Stimulated activated CD4-positive, alpha-beta T cell treated with anti-CD3 and anti-CD28 coated beads, Interleukin-4, amount 100 ng/mL, for 24 hours (primary cell): ENCODE data around the gene GSX2.

Source experiments
- DNase-seq: peaks from one replicate; pipeline ENCODE4 v3.0.0-alpha.2; 2020

The GSX2 gene

GRCh38 chr4:54082168-54082567 lies 17.8 kb upstream of the GSX2 start:
- no peak for DNase-seq

- no peak for DNase-seq
Observed at GRCh38 chr4:54085284-54085683, 14.7 kb upstream of the GSX2 start.

GRCh38 chr4:54089875-54090274 lies 10.1 kb upstream of the GSX2 start:
- no peak for DNase-seq

GRCh38 chr4:54090404-54090803 lies 9.6 kb upstream of the GSX2 start:
- no peak for DNase-seq

- DNase-seq, result no peak
Observed at GRCh38 chr4:54090804-54091623, 8.9 kb upstream of the GSX2 start.

- peak; percentile 80 for DNase-seq
Observed at GRCh38 chr4:54091637-54092404, 8.1 kb upstream of the GSX2 start.

- no peak for DNase-seq
Observed at GRCh38 chr4:54092405-54093323, 7.3 kb upstream of the GSX2 start.

GRCh38 chr4:54093324-54094240 lies 6.4 kb upstream of the GSX2 start:
- DNase-seq, result no peak

- no peak for DNase-seq
Observed at GRCh38 chr4:54094451-54094850, 5.5 kb upstream of the GSX2 start.

GRCh38 chr4:54095110-54095825 lies 4.7 kb upstream of the GSX2 start:
- DNase-seq, result no peak

- DNase-seq, result no peak
Observed at GRCh38 chr4:54096295-54096962, 3.5 kb upstream of the GSX2 start.

GRCh38 chr4:54097152-54097551 lies 2.8 kb upstream of the GSX2 start:
- DNase-seq, result no peak

GRCh38 chr4:54098375-54098774 lies 1.6 kb upstream of the GSX2 start:
- no peak for DNase-seq

- DNase-seq, result no peak
Observed at GRCh38 chr4:54099287-54099747, 646 bp upstream of the GSX2 start.

- DNase-seq, result no peak
Observed at GRCh38 chr4:54100595-54101189, 729 bp downstream of the GSX2 start.

GRCh38 chr4:54101190-54102041 lies 1.5 kb downstream of the GSX2 start:
- DNase-seq, result no peak

- no peak for DNase-seq
Observed at GRCh38 chr4:54102531-54103106, 2.7 kb downstream of the GSX2 start.

GRCh38 chr4:54103190-54103574 lies 3.2 kb downstream of the GSX2 start:
- no peak for DNase-seq

GRCh38 chr4:54104907-54105306 lies 4.9 kb downstream of the GSX2 start:
- DNase-seq, result no peak
